Germinal center (tissue), 1 donor: Measurements from ENCODE around the gene CAMTA1.
A peak's percentile ranks its signal among the peaks of the same experiment; 100 is the strongest.

Source experiments
- DNase-seq: peaks from one replicate; pipeline ENCODE4 v3.0.0; 2012; ENCODE audit warnings: mixed read lengths, low spot score

CAMTA1 gene

GRCh38 chr1:6873298-6874015 lies 88.2 kb downstream of the CAMTA1 start:
- no peak for DNase-seq

GRCh38 chr1:6874298-6874697 lies 89.0 kb downstream of the CAMTA1 start:
- DNase-seq, result no peak

- DNase-seq, result no peak
Measured at GRCh38 chr1:6880951-6881690, 95.9 kb downstream of the CAMTA1 start.

GRCh38 chr1:6882414-6882813 lies 97.2 kb downstream of the CAMTA1 start:
- no peak for DNase-seq

- DNase-seq, result no peak
Measured at GRCh38 chr1:6884652-6885153, 99.4 kb downstream of the CAMTA1 start.

- no peak for DNase-seq
Measured at GRCh38 chr1:6885426-6885825, 100.2 kb downstream of the CAMTA1 start.

- no peak for DNase-seq
Measured at GRCh38 chr1:6886523-6886922, 101.3 kb downstream of the CAMTA1 start.

GRCh38 chr1:6888268-6888667 lies 103.0 kb downstream of the CAMTA1 start:
- DNase-seq, result no peak

- DNase-seq, result no peak
Measured at GRCh38 chr1:6888870-6889269, 103.6 kb downstream of the CAMTA1 start.

GRCh38 chr1:6889875-6890480 lies 104.7 kb downstream of the CAMTA1 start:
- peak; percentile 37 for DNase-seq

GRCh38 chr1:6890686-6891085 lies 105.4 kb downstream of the CAMTA1 start:
- DNase-seq, result no peak

GRCh38 chr1:6891781-6892579 lies 106.7 kb downstream of the CAMTA1 start:
- no peak for DNase-seq

- DNase-seq, result no peak
Measured at GRCh38 chr1:6893388-6893787, 108.1 kb downstream of the CAMTA1 start.

- no peak for DNase-seq
Measured at GRCh38 chr1:6897138-6897537, 111.9 kb downstream of the CAMTA1 start.

GRCh38 chr1:6898974-6899539 lies 113.8 kb downstream of the CAMTA1 start:
- DNase-seq, result no peak

GRCh38 chr1:6899621-6900020 lies 114.4 kb downstream of the CAMTA1 start:
- DNase-seq, result no peak

- no peak for DNase-seq
Measured at GRCh38 chr1:6902153-6902552, 116.9 kb downstream of the CAMTA1 start.

- DNase-seq, result no peak
Measured at GRCh38 chr1:6904476-6905170, 119.4 kb downstream of the CAMTA1 start.

GRCh38 chr1:6905331-6905730 lies 120.1 kb downstream of the CAMTA1 start:
- DNase-seq, result no peak

GRCh38 chr1:6905790-6906189 lies 120.5 kb downstream of the CAMTA1 start:
- DNase-seq, result no peak

GRCh38 chr1:6906783-6907182 lies 121.5 kb downstream of the CAMTA1 start:
- no peak for DNase-seq
